Naive thymus-derived CD8-positive, alpha-beta T cell (primary cell): ENCODE results near the gene MMP3. TPM values are rescaled to one million over a fixed set of nuclear protein-coding genes. Genes with fewer than 3 reads are reported as not detected.

ENCODE experiments used
- ATAC-seq, 2 donors: fragments of 150-1000 bp; cut with Tn5 transposase in 1 of 2; sonication (Bioruptor Pico), chemical (Tn5 transposase) in 1 of 2; 1 replicate in 1 of 2; 2 replicates in 1 of 2; pipeline ENCODE4 v1.10.0; 2021; ENCODE audit warnings: mild to moderate bottlenecking in 2 of 2, moderate library complexity in 2 of 2
- POLR2A ChIA-PET: fragments of 350-600 bp; sonication (Branson Sonifier 250); formaldehyde crosslinking; loops from one replicate; lab custom pipeline; 2021; ENCODE audit warnings: antibody characterized with exemption; lab: Charles Lee
- DNase-seq, 10 donors: peaks; one replicate each; pipeline versions ENCODE4 v3.0.0 to v3.0.0-alpha.2; 2020 to 2022
- H3K27ac Mint-ChIP-seq, 10 donors: one replicate each; pipeline ENCODE4 v1.8.0; 2020 to 2022; ENCODE audit warnings: mild to moderate bottlenecking in 10 of 10, mixed read lengths in 10 of 10, moderate library complexity in 4 of 10, inconsistent platforms in 1 of 10
- H3K27me3 Mint-ChIP-seq, 5 donors: one replicate each; pipeline ENCODE4 v1.8.0; 2021 to 2022; ENCODE audit warnings: mixed read lengths in 5 of 5
- H3K36me3 Mint-ChIP-seq, 3 donors: one replicate each; pipeline ENCODE4 v1.8.0; 2020 to 2022; ENCODE audit warnings: mixed read lengths in 3 of 3, mild to moderate bottlenecking in 2 of 3, inconsistent platforms in 1 of 3
- H3K4me1 Mint-ChIP-seq, 4 donors: one replicate each; pipeline ENCODE4 v1.8.0; 2021 to 2022; ENCODE audit warnings: mixed read lengths in 4 of 4
- H3K4me3 Mint-ChIP-seq, 10 donors: one replicate each; pipeline ENCODE4 v1.8.0; 2020 to 2022; ENCODE audit warnings: mild to moderate bottlenecking in 10 of 10, mixed read lengths in 10 of 10, moderate library complexity in 6 of 10, inconsistent platforms in 1 of 10
- H3K9me3 Mint-ChIP-seq, 9 donors: one replicate each; pipeline ENCODE4 v1.8.0; 2020 to 2022; ENCODE audit warnings: mixed read lengths in 9 of 9, mild to moderate bottlenecking in 3 of 9, inconsistent platforms in 1 of 9, moderate library complexity in 1 of 9
- polyA plus RNA-seq, 3 donors: library from polyadenylated mRNA; unstranded; fragments of 300-500 nt; fragmentation: Illumina TruSeq; gene quantifications; one replicate each; pipeline ENCODE4 v1.2.3, GENCODE V29; 2021
- total RNA-seq, 8 experiments: library from RNA in 2 of 8; stranded (reverse) in 2 of 8; gene quantifications; one replicate each; pipeline ENCODE4 v1.2.3 and lab custom pipeline; 2021 to 2026

Gene MMP3
- total and polyA plus RNA-seq, 5 experiments from 2014 or later = not detected

DNA sequence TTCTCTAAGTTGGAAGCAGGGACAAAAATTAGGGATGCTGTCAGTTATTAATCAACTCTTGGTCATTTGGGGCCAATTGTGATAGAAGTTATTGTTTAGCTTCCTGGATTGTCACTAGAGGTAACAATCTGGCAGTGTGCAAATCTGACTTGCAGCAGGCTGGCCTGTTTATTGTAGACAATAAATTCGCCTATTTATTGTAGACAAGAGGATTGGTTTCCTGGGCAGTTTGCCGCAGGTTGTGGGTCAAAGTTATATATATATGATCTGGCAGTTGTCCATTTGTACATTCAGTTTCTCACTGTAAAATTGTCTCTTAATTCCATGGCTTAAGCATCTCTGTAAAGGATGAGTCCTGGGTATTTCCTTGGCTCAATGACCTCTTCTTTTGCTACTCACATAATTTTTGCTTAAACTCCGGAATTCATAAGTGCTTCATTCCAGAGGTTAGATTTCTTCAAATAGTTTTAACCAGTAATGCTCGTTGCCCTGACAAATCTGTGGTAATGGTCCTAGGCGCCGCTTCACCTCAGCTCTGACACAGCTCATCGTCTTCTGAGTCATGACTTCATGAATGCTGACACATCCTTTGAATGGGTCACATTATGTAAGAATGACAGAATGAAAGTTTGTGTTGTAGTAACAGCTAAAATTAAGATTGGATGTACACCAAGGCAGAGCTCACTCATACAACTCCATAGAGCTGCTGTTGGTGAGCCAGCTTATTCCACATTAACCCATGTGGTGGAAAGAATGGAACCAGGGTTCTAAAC is 7.8 kb upstream of the MMP3 start:
- Mint-ChIP-seq H3K36me3 (no peaks in the 10 kb centered on the region), H3K4me1 (no peaks in the 10 kb centered on the region), H3K9me3 (no peaks in the 10 kb centered on the region), H3K27me3 (peaks cover 5 to 40% (median 8%) of the 10 kb centered on the region in 5 donors), H3K27ac (no peak overlapping the region), H3K4me3 (no peak overlapping the region)
- ATAC-seq (no peak), DNase-seq (no peak)
- POLR2A ChIA-PET = no interaction called here

DNA sequence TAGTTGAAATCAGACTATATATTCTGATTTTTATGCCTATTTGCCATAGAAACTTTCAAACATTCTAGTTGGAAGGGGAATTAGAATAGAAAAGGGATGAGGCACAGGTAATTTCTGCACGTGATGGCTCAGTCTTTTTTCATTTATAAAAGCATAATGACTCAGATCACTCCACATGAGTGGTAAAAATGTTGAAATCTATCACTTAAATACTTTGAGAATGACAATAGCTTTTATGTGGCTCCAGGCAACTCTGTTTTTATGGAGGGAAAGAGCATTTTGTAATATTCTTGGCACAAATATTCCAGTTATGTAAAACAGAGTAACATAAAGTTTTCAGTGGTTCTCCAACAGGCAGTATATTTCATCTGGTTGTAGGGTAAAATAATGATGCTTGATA is 5.9 kb upstream of the MMP3 start:
- POLR2A ChIA-PET = no interaction called here

DNA sequence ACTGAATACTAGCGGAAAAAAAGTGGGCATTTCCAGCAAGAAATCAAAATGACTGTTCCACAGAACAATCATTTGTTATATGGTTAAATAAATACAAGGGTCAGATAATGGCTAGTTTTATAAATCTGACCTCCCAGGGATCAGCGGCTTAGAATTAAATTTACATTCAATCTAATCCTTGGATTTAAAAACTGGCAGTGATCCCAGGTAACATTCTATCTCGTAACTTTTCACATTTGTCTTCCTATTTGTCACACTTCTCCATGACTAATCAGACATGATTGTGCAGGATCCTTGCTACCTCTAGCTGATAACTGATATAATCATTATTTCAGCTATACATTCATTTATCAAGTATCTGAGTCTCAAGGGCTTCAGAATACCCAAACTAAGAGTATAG is 2.9 kb upstream of the MMP3 start:
- no peak for DNase-seq
- Mint-ChIP-seq H3K36me3 (no peaks in the 10 kb centered on the region), H3K9me3 (peaks cover 0 to 2% (median 0%) of the 10 kb centered on the region in 9 donors), H3K27me3 (peaks cover 7 to 43% (median 12%) of the 10 kb centered on the region in 5 donors), H3K4me3 (no peak overlapping the region), H3K4me1 (no peaks in the 10 kb centered on the region), H3K27ac (no peak overlapping the region)
- POLR2A ChIA-PET = no interaction called here
- no peak for ATAC-seq

More for the DNA sequence above, 5.9 kb upstream of the MMP3 start:
- Mint-ChIP-seq H3K4me3 (no peak overlapping the region), H3K27me3 (peaks cover 8 to 43% (median 10%) of the 10 kb centered on the region in 5 donors), H3K36me3 (no peaks in the 10 kb centered on the region), H3K4me1 (no peaks in the 10 kb centered on the region), H3K27ac (no peak overlapping the region), H3K9me3 (peaks cover 0 to 2% (median 0%) of the 10 kb centered on the region in 9 donors)
- DNase-seq (no peak), ATAC-seq (no peak)

DNA sequence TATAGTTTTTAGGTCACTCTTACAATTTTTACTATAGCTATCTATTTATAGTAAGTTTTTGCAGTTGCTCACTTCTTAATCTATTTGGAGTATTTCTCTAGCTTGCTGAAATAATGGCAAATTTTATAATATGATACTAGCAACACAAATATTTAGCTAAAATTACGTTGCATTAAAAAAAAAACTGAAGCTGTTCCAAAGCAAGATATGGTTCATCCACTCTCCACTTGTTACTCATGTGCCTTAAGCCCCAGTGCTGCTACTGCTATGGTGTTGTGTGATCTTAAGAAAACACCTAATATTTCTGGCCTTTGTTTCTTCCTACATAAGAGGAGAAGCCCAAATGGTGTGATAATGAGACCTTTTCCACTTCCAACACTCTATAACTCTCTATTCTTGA is 479 bp downstream of the MMP3 start:
- peaks cover 7 to 32% (median 11%) of the 10 kb centered on the region in 5 donors for H3K27me3 Mint-ChIP-seq
- no peak overlapping the region for H3K4me3 Mint-ChIP-seq
- POLR2A ChIA-PET = no interaction called here
- no peaks in the 10 kb centered on the region for H3K36me3 Mint-ChIP-seq
- no peak overlapping the region for H3K27ac Mint-ChIP-seq
- no peaks in the 10 kb centered on the region for H3K4me1 Mint-ChIP-seq
- no peak for ATAC-seq
- DNase-seq = no peak
- peaks cover 0 to 2% (median 0%) of the 10 kb centered on the region in 9 donors for H3K9me3 Mint-ChIP-seq

DNA sequence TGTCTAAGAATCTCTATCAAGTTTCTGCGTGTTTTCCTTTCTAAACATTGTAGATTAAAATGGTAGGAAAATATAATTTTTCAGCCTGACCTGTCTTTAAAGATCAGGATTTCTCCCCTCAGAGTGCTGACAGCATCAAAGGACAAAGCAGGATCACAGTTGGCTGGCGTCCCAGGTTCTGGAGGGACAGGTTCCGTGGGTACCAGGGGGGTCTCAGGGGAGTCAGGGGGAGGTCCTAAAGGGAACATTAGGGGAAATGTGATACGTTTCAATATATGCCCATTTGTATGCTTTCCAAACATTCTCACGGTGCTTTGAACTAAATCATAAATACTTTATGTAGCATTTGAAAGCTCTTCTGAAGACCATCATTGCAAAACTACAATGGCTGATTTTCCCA is 3.4 kb downstream of the MMP3 start:
- peaks cover 0 to 2% (median 0%) of the 10 kb centered on the region in 9 donors for H3K9me3 Mint-ChIP-seq
- H3K4me1 Mint-ChIP-seq = no peaks in the 10 kb centered on the region
- H3K36me3 Mint-ChIP-seq = no peaks in the 10 kb centered on the region
- no peak for DNase-seq
- ATAC-seq = no peak
- POLR2A ChIA-PET = no interaction called here
- no peak overlapping the region for H3K4me3 Mint-ChIP-seq
- peaks cover 2 to 21% (median 9%) of the 10 kb centered on the region in 5 donors for H3K27me3 Mint-ChIP-seq
- no peak overlapping the region for H3K27ac Mint-ChIP-seq

- H3K4me1 Mint-ChIP-seq = no peaks in the 10 kb centered on the region
- H3K27me3 Mint-ChIP-seq = peaks cover 0 to 27% (median 6%) of the 10 kb centered on the region in 5 donors
- no peak overlapping the region for H3K27ac Mint-ChIP-seq
- DNase-seq (no peak), ATAC-seq (no peak)
- H3K4me3 Mint-ChIP-seq = no peak overlapping the region
- no peaks in the 10 kb centered on the region for H3K36me3 Mint-ChIP-seq
- POLR2A ChIA-PET = no interaction called here
- H3K9me3 Mint-ChIP-seq = peaks cover 0 to 8% (median 0%) of the 10 kb centered on the region in 9 donors
Observed at GRCh38 chr11:102837646-102838045, 5.8 kb downstream of the MMP3 start.

- POLR2A ChIA-PET = no interaction called here
- peaks cover 5 to 28% (median 11%) of the 10 kb centered on the region in 5 donors for H3K27me3 Mint-ChIP-seq
- no peak overlapping the region for H3K27ac Mint-ChIP-seq
- H3K4me3 Mint-ChIP-seq = no peak overlapping the region
- no peaks in the 10 kb centered on the region for H3K4me1 Mint-ChIP-seq
- peaks cover 0 to 8% (median 0%) of the 10 kb centered on the region in 9 donors for H3K9me3 Mint-ChIP-seq
- H3K36me3 Mint-ChIP-seq = no peaks in the 10 kb centered on the region
- DNase-seq (no peak), ATAC-seq (no peak)
Observed at GRCh38 chr11:102837156-102837555, 6.3 kb downstream of the MMP3 start.

DNA sequence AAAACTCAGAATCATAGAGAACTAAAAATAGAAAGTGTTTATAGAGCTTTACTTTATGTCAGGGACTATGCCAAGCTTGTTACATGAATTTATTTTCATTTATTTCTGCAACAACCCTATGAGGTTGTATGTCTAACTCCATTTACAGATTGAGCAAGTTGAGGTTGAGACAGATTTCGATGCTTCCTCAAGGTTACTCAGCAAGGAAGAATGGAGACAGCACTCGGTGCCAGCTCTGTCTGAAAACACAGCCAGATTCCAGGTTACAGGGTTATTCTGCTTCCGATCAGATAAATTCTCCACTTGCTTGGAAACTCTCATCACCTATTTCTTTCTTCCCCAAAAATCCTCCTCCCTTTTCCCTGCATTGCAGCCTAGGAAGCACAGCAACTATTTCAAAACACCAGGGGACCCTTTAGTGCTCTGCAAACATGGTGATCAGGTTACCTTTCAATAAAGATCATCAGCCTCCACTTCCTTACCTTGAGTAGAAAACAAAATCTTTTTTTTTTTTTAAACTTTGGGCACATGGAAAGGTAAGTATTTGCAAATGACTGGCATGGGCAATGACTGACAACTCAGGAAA is 7.0 kb downstream of the MMP3 start:
- DNase-seq (no peak), ATAC-seq (no peak)
- POLR2A ChIA-PET = no interaction called here
- H3K4me1 Mint-ChIP-seq = peaks cover 0 to 2% (median 0%) of the 10 kb centered on the region in 4 donors
- H3K4me3 Mint-ChIP-seq = no peak overlapping the region
- H3K27me3 Mint-ChIP-seq = peaks cover 11 to 35% (median 19%) of the 10 kb centered on the region in 5 donors
- H3K9me3 Mint-ChIP-seq = peaks cover 0 to 8% (median 0%) of the 10 kb centered on the region in 9 donors
- H3K27ac Mint-ChIP-seq = no peak overlapping the region
- peaks cover 0 to 1% (median 0%) of the 10 kb centered on the region in 3 donors for H3K36me3 Mint-ChIP-seq

DNA sequence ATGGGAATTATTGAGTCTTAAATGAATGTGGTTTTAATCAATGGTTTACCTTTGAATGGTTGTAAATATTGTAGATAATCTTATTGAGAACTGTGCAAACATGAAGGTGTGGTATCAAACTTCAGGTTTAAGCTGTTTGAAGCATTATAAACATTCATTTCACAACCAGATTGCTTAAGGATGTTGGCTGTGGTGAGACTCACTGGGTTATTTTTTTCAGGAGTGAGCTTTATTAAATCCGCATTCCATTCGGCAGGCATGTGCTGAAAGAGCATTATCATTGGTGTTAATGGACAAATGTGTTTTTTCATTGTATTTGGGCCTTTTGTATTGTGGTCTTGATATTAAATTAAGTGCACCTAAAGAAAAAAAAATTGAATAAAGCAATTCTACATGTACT is 9.7 kb downstream of the MMP3 start:
- H3K36me3 Mint-ChIP-seq = peaks cover 0 to 1% (median 0%) of the 10 kb centered on the region in 3 donors
- ATAC-seq (no peak), DNase-seq (no peak)
- no peak overlapping the region for H3K4me3 Mint-ChIP-seq
- H3K27ac Mint-ChIP-seq = no peak overlapping the region
- POLR2A ChIA-PET = no interaction called here
- peaks cover 0 to 8% (median 0%) of the 10 kb centered on the region in 9 donors for H3K9me3 Mint-ChIP-seq
- peaks cover 25 to 55% (median 27%) of the 10 kb centered on the region in 5 donors for H3K27me3 Mint-ChIP-seq
- peaks cover 0 to 3% (median 0%) of the 10 kb centered on the region in 4 donors for H3K4me1 Mint-ChIP-seq

GRCh38 chr11:102832612-102833011 is 10.8 kb downstream of the MMP3 start:
- ATAC-seq (no peak), DNase-seq (no peak)
- peaks cover 0 to 3% (median 0%) of the 10 kb centered on the region in 4 donors for H3K4me1 Mint-ChIP-seq
- H3K27ac Mint-ChIP-seq = no peak overlapping the region
- H3K36me3 Mint-ChIP-seq = peaks cover 0 to 1% (median 0%) of the 10 kb centered on the region in 3 donors
- H3K4me3 Mint-ChIP-seq = no peak overlapping the region
- H3K9me3 Mint-ChIP-seq = peaks cover 0 to 8% (median 0%) of the 10 kb centered on the region in 9 donors
- POLR2A ChIA-PET = no interaction called here
- H3K27me3 Mint-ChIP-seq = peaks cover 25 to 55% (median 27%) of the 10 kb centered on the region in 5 donors

- ATAC-seq = no peak
- H3K36me3 Mint-ChIP-seq = peaks cover 0 to 1% (median 0%) of the 10 kb centered on the region in 3 donors
- DNase-seq = no peak
- no peak overlapping the region for H3K4me3 Mint-ChIP-seq
- H3K27ac Mint-ChIP-seq = no peak overlapping the region
- POLR2A ChIA-PET = no interaction called here
- H3K27me3 Mint-ChIP-seq = peaks cover 31 to 64% (median 33%) of the 10 kb centered on the region in 5 donors
- peaks cover 0 to 8% (median 0%) of the 10 kb centered on the region in 9 donors for H3K9me3 Mint-ChIP-seq
- peaks cover 0 to 3% (median 0%) of the 10 kb centered on the region in 4 donors for H3K4me1 Mint-ChIP-seq
Observed at GRCh38 chr11:102831489-102832440, 11.6 kb downstream of the MMP3 start.

DNA sequence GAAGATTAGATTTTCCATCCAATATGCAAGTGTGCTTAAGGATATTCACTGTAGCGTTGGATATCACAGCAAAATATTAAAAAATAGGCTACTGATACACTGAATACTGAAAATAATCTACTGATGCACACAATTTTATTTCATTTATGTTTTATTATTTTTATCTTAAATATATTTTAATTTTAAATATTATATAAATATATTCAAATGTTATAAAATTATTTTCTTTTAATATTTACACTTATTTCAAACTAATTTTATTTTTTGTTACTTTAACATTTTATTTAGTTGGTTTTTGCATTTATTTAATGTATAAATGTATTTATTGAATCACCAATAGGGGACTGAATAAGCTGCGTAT is 12.3 kb downstream of the MMP3 start:
- DNase-seq = no peak
- Mint-ChIP-seq H3K36me3 (peaks cover 0 to 1% (median 0%) of the 10 kb centered on the region in 3 donors), H3K4me3 (no peak overlapping the region), H3K27me3 (peaks cover 32 to 70% (median 34%) of the 10 kb centered on the region in 5 donors), H3K9me3 (peaks cover 0 to 8% (median 0%) of the 10 kb centered on the region in 9 donors), H3K4me1 (peaks cover 0 to 3% (median 0%) of the 10 kb centered on the region in 4 donors), H3K27ac (no peak overlapping the region)
- no peak for ATAC-seq
- POLR2A ChIA-PET = no interaction called here
